ENCODE data around the gene FAIM2. TPM values are rescaled to one million over a fixed set of nuclear protein-coding genes. Genes with fewer than 3 reads are reported as not detected.

Gene FAIM2
- total and polyA plus RNA-seq, 2 experiments from 2014 or later, result 0.86 to 4.6 TPM

DNA sequence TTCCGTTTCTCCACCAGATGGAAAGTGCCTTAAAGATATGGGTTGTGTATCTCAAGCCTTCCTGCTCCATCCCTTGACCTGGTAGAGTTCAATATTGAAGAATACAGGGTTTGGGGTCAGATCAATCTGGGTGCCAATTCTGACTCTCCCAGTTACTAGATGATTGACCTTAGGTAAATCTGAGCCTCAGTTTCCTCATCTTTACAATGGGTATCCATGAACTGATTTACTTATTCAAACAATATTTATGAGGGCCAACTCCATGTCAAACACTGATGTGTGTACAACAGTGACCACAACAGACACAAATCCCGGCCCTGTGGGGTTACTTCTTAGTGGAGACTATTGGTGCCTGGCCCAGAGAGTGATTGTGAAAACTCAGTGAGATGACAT is 7.5 kb upstream of the FAIM2 start:
- H4K20me1 ChIP-seq (ENCODE audit: insufficient read depth), result no peaks in the 10 kb centered on the region
- H2AFZ ChIP-seq, result no peak overlapping the region
- no peaks in the 10 kb centered on the region for H3F3A ChIP-seq (ENCODE audit: insufficient read depth)
- H3K36me3 ChIP-seq (ENCODE audit: low read depth), result no peaks in the 10 kb centered on the region
- no peaks in the 10 kb centered on the region for H3K4me1 ChIP-seq (ENCODE audit: insufficient read depth)
- no peaks in the 10 kb centered on the region for H3K79me2 ChIP-seq (ENCODE audit: insufficient read depth)
- WGBS, 2 experiments (ENCODE audit: low coverage in 1 of 2, low lambda C conversion rate in 2 of 2, missing lambda C conversion rate in 2 of 2), result 78 to 82% methylated on average over 2 of the region's 2 CpGs
- H3K9me3 ChIP-seq (ENCODE audit: low read depth), result no peaks in the 10 kb centered on the region
- no peak overlapping the region for H3K4me3 ChIP-seq
- H3K9ac ChIP-seq, result no peak overlapping the region
- in situ Hi-C loops (cut with MboI), result no loop called here
- DNase-seq, result no peak
- H3K9me2 ChIP-seq (ENCODE audit: insufficient read depth), result no peaks in the 10 kb centered on the region
- H3K4me2 ChIP-seq (ENCODE audit: unreplicated experiment), result no peak overlapping the region
- no peaks in the 10 kb centered on the region for H3K27me3 ChIP-seq (replicated peaks; ENCODE audit: insufficient read depth)
- no peak overlapping the region for H3K27ac ChIP-seq
- TF ChIP-seq EZH2 (IDR thresholded peaks at IDR 0.05; ENCODE audit: insufficient read depth, poor library complexity, severe bottlenecking), result no peak
- TF ChIP-seq EZH2phosphoT487 (IDR thresholded peaks at IDR 0.05; ENCODE audit: insufficient read depth, low read depth), result no peak

DNA sequence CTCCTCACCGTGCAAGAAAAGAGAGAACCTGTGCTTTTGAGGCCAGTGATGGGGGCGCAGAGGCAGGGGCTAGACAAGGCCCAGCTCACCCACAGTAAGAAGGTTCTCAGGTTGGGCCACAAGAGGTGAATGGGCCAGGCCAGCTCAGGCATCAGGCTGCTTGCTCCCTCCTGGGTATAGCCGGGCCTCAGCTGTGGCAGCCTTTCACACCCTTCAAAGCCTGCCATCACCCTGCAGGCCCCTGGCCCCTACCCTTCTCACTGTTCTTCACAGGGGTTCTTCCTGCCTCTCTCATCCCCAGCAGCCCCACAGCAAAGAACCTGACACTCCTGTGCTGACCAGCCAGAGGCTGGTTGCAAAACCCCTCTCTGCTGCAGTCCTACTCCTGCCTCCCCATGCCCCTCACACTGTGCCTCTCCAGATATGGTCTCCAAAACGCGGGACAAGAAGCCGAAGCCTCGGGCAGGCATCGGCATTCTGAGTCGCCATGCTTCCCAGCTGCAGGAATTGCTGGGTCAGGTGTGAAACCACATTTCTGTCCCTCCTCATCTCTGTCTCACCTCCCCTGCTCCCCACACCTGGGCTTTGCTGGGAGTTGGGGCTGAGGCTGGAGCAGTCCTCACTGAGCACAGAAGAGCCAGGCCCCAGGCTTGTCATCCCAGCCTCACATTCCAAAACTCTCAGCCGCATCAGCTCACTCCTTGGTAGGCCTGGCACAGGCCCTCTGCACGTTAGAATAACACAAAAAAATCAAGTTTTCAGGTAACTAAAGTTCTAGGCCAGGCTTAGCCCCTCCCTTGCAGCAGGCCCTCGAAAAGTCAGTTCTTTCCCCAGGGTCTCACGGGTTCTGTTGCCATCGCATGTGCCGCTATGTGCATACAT is 6.9 kb upstream of the FAIM2 start:
- Histone ChIP-seq H3K79me2 (ENCODE audit: insufficient read depth) (no peaks in the 10 kb centered on the region), H3K27ac (no peak overlapping the region), H3K9me3 (ENCODE audit: low read depth) (no peaks in the 10 kb centered on the region), H3K36me3 (ENCODE audit: low read depth) (no peaks in the 10 kb centered on the region), H3K9ac (no peak overlapping the region), H3K4me3 (no peak overlapping the region), H3K4me1 (ENCODE audit: insufficient read depth) (no peaks in the 10 kb centered on the region), H2AFZ (no peak overlapping the region), H3K27me3 (replicated peaks; ENCODE audit: insufficient read depth) (no peaks in the 10 kb centered on the region), H3K9me2 (ENCODE audit: insufficient read depth) (no peaks in the 10 kb centered on the region), H3K4me2 (ENCODE audit: unreplicated experiment) (no peak overlapping the region), H3F3A (ENCODE audit: insufficient read depth) (no peaks in the 10 kb centered on the region), H4K20me1 (ENCODE audit: insufficient read depth) (no peaks in the 10 kb centered on the region)
- in situ Hi-C loops (cut with MboI), result no loop called here
- DNase-seq, result no peak
- no peak for TF ChIP-seq EZH2 (IDR thresholded peaks at IDR 0.05; ENCODE audit: insufficient read depth, poor library complexity, severe bottlenecking)
- TF ChIP-seq EZH2phosphoT487 (IDR thresholded peaks at IDR 0.05; ENCODE audit: insufficient read depth, low read depth), result no peak
- 90 to 91% methylated on average over 15 of the region's 15 CpGs for WGBS, 2 experiments (ENCODE audit: low coverage in 1 of 2, low lambda C conversion rate in 2 of 2, missing lambda C conversion rate in 2 of 2)

DNA sequence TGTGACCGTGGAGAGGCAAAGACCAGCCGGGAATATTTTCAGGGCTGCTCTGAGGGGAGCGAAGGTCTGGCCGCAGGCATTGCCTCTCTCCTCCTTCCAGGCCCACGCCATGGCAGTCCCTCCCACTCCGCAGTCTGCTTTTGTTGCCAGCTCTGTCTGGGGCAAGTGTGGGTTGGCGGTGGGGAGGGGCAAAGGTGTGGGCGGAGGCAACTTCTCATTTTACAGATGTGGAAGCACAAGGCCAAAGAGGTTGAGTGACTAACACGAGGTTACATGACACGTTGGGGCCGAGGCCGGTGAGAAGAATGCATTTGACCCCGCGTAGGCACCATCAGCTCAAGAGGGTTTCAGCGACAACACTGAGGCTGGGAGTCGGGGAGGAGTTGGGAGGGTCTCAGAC is 6.1 kb upstream of the FAIM2 start:
- in situ Hi-C loops (cut with MboI), result no loop called here
- no peaks in the 10 kb centered on the region for H3K27me3 ChIP-seq (replicated peaks; ENCODE audit: insufficient read depth)
- H3K27ac ChIP-seq, result no peak overlapping the region
- no peaks in the 10 kb centered on the region for H3K4me1 ChIP-seq (ENCODE audit: insufficient read depth)
- no peaks in the 10 kb centered on the region for H3K9me3 ChIP-seq (ENCODE audit: low read depth)
- no peaks in the 10 kb centered on the region for H4K20me1 ChIP-seq (ENCODE audit: insufficient read depth)
- no peak overlapping the region for H3K9ac ChIP-seq
- H3F3A ChIP-seq (ENCODE audit: insufficient read depth), result no peaks in the 10 kb centered on the region
- H3K9me2 ChIP-seq (ENCODE audit: insufficient read depth), result no peaks in the 10 kb centered on the region
- 77 to 79% methylated on average over 16 of the region's 16 CpGs for WGBS, 2 experiments (ENCODE audit: low coverage in 1 of 2, low lambda C conversion rate in 2 of 2, missing lambda C conversion rate in 2 of 2)
- no peak overlapping the region for H3K4me3 ChIP-seq
- H3K4me2 ChIP-seq (ENCODE audit: unreplicated experiment), result no peak overlapping the region
- H3K79me2 ChIP-seq (ENCODE audit: insufficient read depth), result no peaks in the 10 kb centered on the region
- H3K36me3 ChIP-seq (ENCODE audit: low read depth), result no peaks in the 10 kb centered on the region
- TF ChIP-seq EZH2phosphoT487 (IDR thresholded peaks at IDR 0.05; ENCODE audit: insufficient read depth, low read depth) (no peak), EZH2 (IDR thresholded peaks at IDR 0.05; ENCODE audit: insufficient read depth, poor library complexity, severe bottlenecking) (no peak)
- DNase-seq, result no peak
- no peak overlapping the region for H2AFZ ChIP-seq

DNA sequence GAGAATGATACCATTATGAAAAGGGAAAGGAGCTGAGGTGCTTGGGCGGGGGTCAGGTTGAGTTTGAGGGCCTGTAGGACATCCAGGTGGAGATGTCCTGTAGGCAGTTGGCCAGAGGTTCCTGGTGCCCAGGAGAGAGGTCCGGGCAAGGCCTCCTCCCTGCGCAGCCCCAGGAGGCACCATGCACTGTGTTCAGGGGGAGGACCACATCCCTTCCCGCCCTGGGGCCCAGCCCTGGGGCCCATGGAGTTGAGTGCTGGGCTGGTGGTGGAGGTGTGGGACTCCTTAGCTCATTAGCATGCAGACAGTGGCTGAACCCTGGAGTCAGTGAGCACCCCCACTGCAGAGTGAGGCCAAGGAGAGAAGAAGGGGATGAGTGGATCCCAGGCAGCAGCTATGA is 5.7 kb upstream of the FAIM2 start:
- H3K4me2 ChIP-seq (ENCODE audit: unreplicated experiment), result no peak overlapping the region
- in situ Hi-C loops (cut with MboI), result no loop called here

More for the DNA sequence above, 5.7 kb upstream of the FAIM2 start:
- Histone ChIP-seq H3K4me1 (ENCODE audit: insufficient read depth) (no peaks in the 10 kb centered on the region), H3K9ac (no peak overlapping the region), H3K36me3 (ENCODE audit: low read depth) (no peaks in the 10 kb centered on the region), H3K27ac (no peak overlapping the region), H3K79me2 (ENCODE audit: insufficient read depth) (no peaks in the 10 kb centered on the region), H2AFZ (no peak overlapping the region), H3K9me3 (ENCODE audit: low read depth) (no peaks in the 10 kb centered on the region), H4K20me1 (ENCODE audit: insufficient read depth) (no peaks in the 10 kb centered on the region), H3K4me3 (no peak overlapping the region), H3F3A (ENCODE audit: insufficient read depth) (no peaks in the 10 kb centered on the region), H3K27me3 (replicated peaks; ENCODE audit: insufficient read depth) (no peaks in the 10 kb centered on the region), H3K9me2 (ENCODE audit: insufficient read depth) (no peaks in the 10 kb centered on the region)
- 94% methylated on average over 4 of the region's 4 CpGs for WGBS, 2 experiments (ENCODE audit: low coverage in 1 of 2, low lambda C conversion rate in 2 of 2, missing lambda C conversion rate in 2 of 2)
- DNase-seq, result no peak
- TF ChIP-seq EZH2 (IDR thresholded peaks at IDR 0.05; ENCODE audit: insufficient read depth, poor library complexity, severe bottlenecking) (no peak), EZH2phosphoT487 (IDR thresholded peaks at IDR 0.05; ENCODE audit: insufficient read depth, low read depth) (no peak)

Data from GM23248 (cell line).